Cardiac muscle cell (in vitro differentiated cells and primary cell): ENCODE results near the gene GLYAT. TPM values are rescaled to one million over a fixed set of nuclear protein-coding genes. Genes with fewer than 3 reads are reported as not detected.

ENCODE experiments used
- DNase-seq, 2 donors: peaks; one replicate each; pipeline versions ENCODE4 v3.0.0 to v3.0.0-alpha.2; 2010 to 2017; ENCODE audit warnings: low read depth in 1 of 2, low spot score in 1 of 2
- H3K27ac ChIP-seq: fragments of 200-600 bp; sonication (generic); 2 replicates; pipeline ENCODE4 v1.5.1; 2016
- H3K27me3 ChIP-seq: fragments of 200-600 bp; sonication (generic); 2 replicates; pipeline ENCODE4 v1.6.0; 2016; ENCODE audit warnings: control low read depth
- H3K36me3 ChIP-seq: fragments of 200-600 bp; sonication (generic); 2 replicates; pipeline ENCODE4 v1.5.1; 2016; ENCODE audit warnings: control low read depth
- H3K4me1 ChIP-seq: fragments of 200-600 bp; sonication (generic); 2 replicates; pipeline ENCODE4 v1.8.1; 2017; ENCODE audit warnings: low read depth, mild to moderate bottlenecking, mixed run types
- H3K4me3 ChIP-seq: fragments of 200-600 bp; sonication (generic); 2 replicates; pipeline ENCODE4 v1.5.1; 2016; ENCODE audit warnings: mild to moderate bottlenecking
- H3K9me3 ChIP-seq: fragments of 200-600 bp; sonication (generic); 2 replicates; pipeline ENCODE4 v1.5.1; 2017; ENCODE audit warnings: low read depth, mild to moderate bottlenecking, control low read depth
- CTCF ChIP-seq: IDR thresholded peaks from 2 replicates; pipeline ENCODE4 v1.5.1; 2012; ENCODE audit warnings: low read depth, mild to moderate bottlenecking, low read length
- polyA plus RNA-seq: library from polyadenylated mRNA; unstranded; fragments of >200 nt; fragmentation: Nextera tagmentation; extraction: Ambion mirVana; gene quantifications from 2 replicates; pipeline ENCODE4 v1.2.1, GENCODE V29; 2016
- total RNA-seq: library from RNA; depleted of rRNA; stranded (reverse); fragments of >200 nt; gene quantifications from 2 replicates; pipeline ENCODE4 v1.2.3, GENCODE V29; 2016

GLYAT gene
- total and polyA plus RNA-seq, 2 experiments from 2014 or later: not detected

GRCh38 chr11:58742140-58742539 lies 10.4 kb upstream of the GLYAT start:
- H3K9me3 ChIP-seq: no peaks in the 10 kb centered on the region
- TF ChIP-seq CTCF: no peak

GRCh38 chr11:58741127-58741526 lies 9.4 kb upstream of the GLYAT start:
- H3K36me3 ChIP-seq: no peaks in the 10 kb centered on the region
- H3K9me3 ChIP-seq: no peaks in the 10 kb centered on the region
- no peaks in the 10 kb centered on the region for H3K4me1 ChIP-seq
- no peak overlapping the region for H3K27ac ChIP-seq
- TF ChIP-seq CTCF: no peak
- no peak for DNase-seq
- no peaks in the 10 kb centered on the region for H3K27me3 ChIP-seq
- H3K4me3 ChIP-seq: no peak overlapping the region

More at GRCh38 chr11:58742140-58742539, 10.4 kb upstream of the GLYAT start:
- no peaks in the 10 kb centered on the region for H3K4me1 ChIP-seq
- no peaks in the 10 kb centered on the region for H3K27me3 ChIP-seq
- H3K4me3 ChIP-seq: no peak overlapping the region
- no peak for DNase-seq
- H3K36me3 ChIP-seq: no peaks in the 10 kb centered on the region
- H3K27ac ChIP-seq: no peak overlapping the region

- no peak overlapping the region for H3K4me3 ChIP-seq
- H3K36me3 ChIP-seq: no peaks in the 10 kb centered on the region
- no peak for TF ChIP-seq CTCF
- H3K27me3 ChIP-seq: no peaks in the 10 kb centered on the region
- no peak overlapping the region for H3K27ac ChIP-seq
- H3K9me3 ChIP-seq: no peaks in the 10 kb centered on the region
- DNase-seq: no peak
- H3K4me1 ChIP-seq: no peaks in the 10 kb centered on the region
Measured at GRCh38 chr11:58740447-58740846, 8.7 kb upstream of the GLYAT start.

GRCh38 chr11:58739725-58740430 lies 8.1 kb upstream of the GLYAT start:
- no peak for TF ChIP-seq CTCF
- no peak overlapping the region for H3K27ac ChIP-seq
- H3K36me3 ChIP-seq: no peaks in the 10 kb centered on the region
- H3K27me3 ChIP-seq: no peaks in the 10 kb centered on the region
- DNase-seq: no peak
- H3K4me3 ChIP-seq: no peak overlapping the region
- no peaks in the 10 kb centered on the region for H3K9me3 ChIP-seq
- no peaks in the 10 kb centered on the region for H3K4me1 ChIP-seq

GRCh38 chr11:58734681-58735490 lies 3.1 kb upstream of the GLYAT start:
- Histone ChIP-seq H3K27ac (no peak overlapping the region), H3K4me1 (no peaks in the 10 kb centered on the region), H3K9me3 (no peaks in the 10 kb centered on the region), H3K27me3 (no peaks in the 10 kb centered on the region), H3K36me3 (no peaks in the 10 kb centered on the region), H3K4me3 (no peak overlapping the region)
- no peak for TF ChIP-seq CTCF
- DNase-seq: no peak
